Mesodermal cell (in vitro differentiated cells): Measurements from ENCODE around the gene SPAST.
"Not testable (repeated sequence)": the region's sequence is repeated elsewhere in the genome, so short reads cannot be mapped to it uniquely, and the experiment has no call there.

ENCODE experiments used
- H3K27ac ChIP-seq: 2 replicates; pipeline ENCODE4 v1.7.0; 2013; ENCODE audit warnings: mild to moderate bottlenecking, low read depth, low read length, moderate library complexity; ENCODE audit not compliant: severe bottlenecking
- H3K36me3 ChIP-seq: 2 replicates; pipeline ENCODE4 v1.7.1; 2013; ENCODE audit warnings: mild to moderate bottlenecking, low read length, moderate library complexity; ENCODE audit not compliant: control insufficient read depth, insufficient read depth
- H3K4me1 ChIP-seq: one replicate; pipeline ENCODE4 v1.7.1; 2013; ENCODE audit warnings: mild to moderate bottlenecking, low read length; ENCODE audit not compliant: insufficient read depth, control insufficient read depth, poor library complexity, severe bottlenecking
- H3K4me3 ChIP-seq: 2 replicates; pipeline ENCODE4 v1.7.0; 2013; ENCODE audit warnings: low read length, control low read depth, mild to moderate bottlenecking; ENCODE audit not compliant: insufficient read depth, poor library complexity, severe bottlenecking; ENCODE audit errors: extremely low read depth
- H3K9me3 ChIP-seq: 2 replicates; pipeline ENCODE4 v1.7.1; 2013; ENCODE audit warnings: mild to moderate bottlenecking, low read length, moderate library complexity; ENCODE audit not compliant: control insufficient read depth
- WGBS, 2 experiments: methylation state at CpG; one replicate each; pipeline ENCODE4 v1.1.5; 2013; ENCODE audit warnings: missing lambda C conversion rate in 2 of 2; ENCODE audit not compliant: insufficient coverage in 2 of 2; 5-methylcytosine and 5-hydroxymethylcytosine counted together

The SPAST gene

DNA sequence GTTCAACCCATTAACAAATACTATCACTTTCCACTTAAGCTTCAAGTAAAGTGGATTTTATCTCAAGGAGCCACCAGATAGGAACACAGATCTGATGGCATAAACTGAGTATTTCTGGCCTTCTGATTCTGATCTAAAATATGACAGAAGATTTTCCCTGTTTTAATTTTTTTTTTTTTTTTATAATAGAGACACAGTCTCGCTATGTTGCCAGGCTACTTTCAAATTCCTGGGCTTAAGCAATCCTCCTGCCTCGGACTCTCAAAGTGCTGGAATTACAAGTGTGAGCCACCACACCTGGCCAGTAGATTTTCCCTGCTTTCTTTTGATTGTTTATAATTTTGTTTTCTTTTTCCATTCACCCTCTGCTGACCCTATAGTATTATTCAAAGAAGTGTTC lies 65.7 kb downstream of the SPAST start:
- Histone ChIP-seq H3K4me3 (no peak overlapping the region), H3K4me1 (no peaks in the 10 kb centered on the region), H3K36me3 (peaks cover 13% of the 10 kb centered on the region), H3K9me3 (no peaks in the 10 kb centered on the region), H3K27ac (no peak overlapping the region)
- WGBS, 2 experiments: 93 to 100% methylated on average over 2 of the region's 2 CpGs

DNA sequence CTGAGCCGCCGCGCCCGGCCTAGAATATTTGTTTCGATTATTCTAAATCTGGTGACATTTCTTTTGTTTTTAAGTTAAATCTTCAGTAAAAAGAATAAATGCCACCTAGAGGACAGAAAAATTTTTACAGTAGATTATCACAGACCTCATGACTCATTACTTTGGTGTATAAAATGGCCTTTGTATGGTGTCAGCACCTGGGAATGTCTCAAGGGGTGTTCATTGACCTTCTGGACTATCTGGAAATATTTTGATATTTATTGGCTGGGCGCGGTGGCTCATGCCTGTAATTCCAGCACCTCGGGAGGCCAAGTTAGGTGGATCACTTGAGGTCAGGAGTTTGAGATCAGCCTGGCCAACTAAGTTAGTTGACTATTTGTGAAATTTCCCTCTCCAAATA lies 72.1 kb downstream of the SPAST start:
- peak overlapping the region; percentile 49 for H3K27ac ChIP-seq
- WGBS, 2 experiments: 86 to 100% methylated on average over 2 to 3 of the region's 8 CpGs

DNA sequence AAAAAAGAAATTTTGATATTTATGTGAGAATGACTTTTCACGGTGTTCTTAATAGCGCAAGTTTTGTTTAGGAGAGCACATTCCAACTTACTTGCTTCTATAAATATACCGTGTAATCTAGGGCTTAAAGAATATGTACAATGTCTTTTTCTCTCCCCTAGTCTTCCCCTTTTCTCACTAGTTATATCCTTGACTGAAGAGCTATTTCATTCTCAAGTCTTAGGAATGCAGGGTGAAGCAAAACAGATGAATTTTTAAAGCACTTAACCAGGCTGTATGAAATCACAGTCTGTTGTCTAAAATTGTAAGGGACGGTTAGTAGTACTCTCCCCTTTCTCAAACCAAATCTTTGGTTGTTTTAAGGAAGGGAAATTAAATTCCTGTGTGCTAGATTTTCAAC lies 72.7 kb downstream of the SPAST start:
- peaks cover 11% of the 10 kb centered on the region for H3K36me3 ChIP-seq
- no peaks in the 10 kb centered on the region for H3K9me3 ChIP-seq
- 100% methylated on average over 1 of the region's 4 CpGs; no CpG with 5 or more reads in 1 of the 2 experiments for WGBS, 2 experiments
- peak overlapping the region; percentile 41 for H3K27ac ChIP-seq
- no peaks in the 10 kb centered on the region for H3K4me1 ChIP-seq
- H3K4me3 ChIP-seq: no peak overlapping the region

More for the DNA sequence above, 72.1 kb downstream of the SPAST start:
- Histone ChIP-seq H3K4me3 (no peak overlapping the region), H3K4me1 (no peaks in the 10 kb centered on the region), H3K9me3 (no peaks in the 10 kb centered on the region), H3K36me3 (peaks cover 14% of the 10 kb centered on the region)

DNA sequence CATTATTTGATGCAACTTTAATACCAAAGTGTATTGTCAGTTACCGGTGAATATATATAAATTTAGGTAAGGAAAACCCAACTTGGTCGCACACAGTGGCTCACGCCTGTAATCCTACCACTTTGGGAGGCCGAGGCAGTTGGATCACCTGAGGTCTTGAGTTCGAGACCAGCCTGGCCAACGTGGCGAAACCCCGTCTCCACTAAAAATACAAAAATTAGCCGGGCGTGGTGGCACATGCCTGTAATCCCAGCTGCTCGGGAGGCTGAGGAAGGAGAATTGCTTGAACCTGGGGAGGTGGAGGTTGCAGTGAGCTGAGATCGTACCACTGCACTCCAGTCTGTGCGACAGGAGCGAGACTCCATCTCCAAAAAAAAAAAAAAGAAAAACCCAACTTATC lies 88.2 kb downstream of the SPAST start:
- not testable (repeated sequence) for H3K27ac ChIP-seq, H3K9me3 ChIP-seq, H3K4me1 ChIP-seq, H3K4me3 ChIP-seq
- 95 to 100% methylated on average over 7 to 8 of the region's 14 CpGs for WGBS, 2 experiments
- H3K36me3 ChIP-seq: peaks cover 15% of the 10 kb centered on the region

DNA sequence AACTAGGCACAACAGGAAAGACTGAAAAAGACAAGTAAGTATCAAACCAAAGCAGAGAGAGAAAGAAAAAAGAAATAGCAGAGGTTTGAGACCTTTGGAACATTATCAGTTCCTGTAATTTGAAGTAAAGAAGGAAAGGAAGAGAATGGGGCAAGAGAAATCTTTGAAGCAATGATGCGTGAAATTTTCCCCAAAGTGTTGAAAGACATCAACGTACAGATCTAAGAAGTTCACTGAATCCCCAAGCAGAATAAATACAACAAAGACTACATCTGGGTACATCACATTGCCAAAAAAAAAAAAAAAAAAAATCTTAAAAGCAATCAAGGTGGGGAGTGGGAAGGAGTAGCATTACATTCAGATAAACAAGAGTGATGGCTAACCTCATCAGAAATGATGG lies 96.3 kb downstream of the SPAST start:
- Histone ChIP-seq H3K4me1 (no peaks in the 10 kb centered on the region), H3K27ac (no peak overlapping the region), H3K4me3 (no peak overlapping the region), H3K36me3 (no peaks in the 10 kb centered on the region), H3K9me3 (no peaks in the 10 kb centered on the region)
- 100% methylated on average over 1 of the region's 2 CpGs; no CpG with 5 or more reads in 1 of the 2 experiments for WGBS, 2 experiments

DNA sequence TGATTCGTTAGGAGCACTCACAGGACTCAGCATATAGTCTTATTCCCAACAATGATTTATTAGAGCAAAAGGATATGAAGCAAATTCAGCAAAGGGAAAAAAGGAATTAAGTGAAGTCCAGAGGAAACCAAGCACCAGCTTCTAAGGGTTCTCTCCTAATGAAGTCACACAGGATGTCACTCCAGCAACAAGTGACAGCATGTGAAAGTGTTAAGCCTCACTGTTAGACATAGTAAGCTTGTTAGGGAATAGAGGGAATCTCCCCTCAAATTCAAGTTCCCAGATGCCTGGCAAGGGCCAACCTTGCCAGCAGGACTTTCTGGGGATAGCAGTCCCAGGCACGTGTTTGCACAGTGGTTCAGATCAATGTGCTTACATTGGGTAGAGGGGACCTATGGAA lies 97.9 kb downstream of the SPAST start:
- 91% methylated on average over 1 of the region's 2 CpGs; no CpG with 5 or more reads in 1 of the 2 experiments for WGBS, 2 experiments
- Histone ChIP-seq H3K4me3 (no peak overlapping the region), H3K4me1 (no peaks in the 10 kb centered on the region), H3K36me3 (no peaks in the 10 kb centered on the region), H3K9me3 (no peaks in the 10 kb centered on the region), H3K27ac (no peak overlapping the region)

DNA sequence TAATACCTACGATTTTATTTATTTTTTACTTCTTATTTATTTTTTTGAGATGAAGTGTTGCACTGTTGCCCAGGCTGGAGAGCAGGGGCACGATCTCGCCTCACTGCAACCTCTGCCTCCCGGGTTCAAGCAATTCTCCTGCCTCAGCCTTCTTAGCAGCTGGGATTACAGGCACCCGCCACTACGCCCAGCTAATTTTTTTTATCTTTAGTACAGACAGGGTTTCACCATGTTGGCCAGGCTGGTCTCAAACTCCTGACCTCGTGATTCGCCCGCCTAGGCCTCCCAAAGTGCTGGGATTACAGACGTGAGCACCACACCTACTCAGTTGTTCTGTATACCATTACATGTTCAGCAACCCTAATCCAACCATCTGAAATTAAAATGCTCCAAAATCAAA lies 100.9 kb downstream of the SPAST start:
- H3K9me3 ChIP-seq, H3K36me3 ChIP-seq, H3K27ac ChIP-seq, H3K4me1 ChIP-seq: not testable (repeated sequence)
- H3K4me3 ChIP-seq: peak overlapping the region; percentile 86
- 87 to 90% methylated on average over 6 to 8 of the region's 10 CpGs for WGBS, 2 experiments

DNA sequence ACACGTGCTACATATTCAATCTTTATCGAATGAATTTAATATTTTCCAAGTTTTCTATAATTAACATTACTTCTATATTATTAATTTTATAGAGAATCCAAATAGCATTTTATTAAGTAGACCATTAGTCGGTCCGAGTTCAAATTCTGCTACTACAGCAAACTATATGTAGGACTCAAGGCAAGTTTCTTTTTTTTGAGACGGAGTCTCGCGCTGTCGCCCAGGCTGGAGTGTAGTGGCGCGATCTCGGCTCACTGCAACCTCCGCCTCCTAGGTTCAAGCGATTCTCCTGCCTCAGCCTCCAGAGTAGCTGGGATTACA lies 101.6 kb downstream of the SPAST start:
- WGBS, 2 experiments: 2 to 3% methylated on average over 7 to 9 of the region's 13 CpGs
- H3K27ac ChIP-seq: peak overlapping the region; percentile 89
- H3K4me3 ChIP-seq: peak overlapping the region; percentile 86
- not testable (repeated sequence) for H3K4me1 ChIP-seq, H3K36me3 ChIP-seq, H3K9me3 ChIP-seq

DNA sequence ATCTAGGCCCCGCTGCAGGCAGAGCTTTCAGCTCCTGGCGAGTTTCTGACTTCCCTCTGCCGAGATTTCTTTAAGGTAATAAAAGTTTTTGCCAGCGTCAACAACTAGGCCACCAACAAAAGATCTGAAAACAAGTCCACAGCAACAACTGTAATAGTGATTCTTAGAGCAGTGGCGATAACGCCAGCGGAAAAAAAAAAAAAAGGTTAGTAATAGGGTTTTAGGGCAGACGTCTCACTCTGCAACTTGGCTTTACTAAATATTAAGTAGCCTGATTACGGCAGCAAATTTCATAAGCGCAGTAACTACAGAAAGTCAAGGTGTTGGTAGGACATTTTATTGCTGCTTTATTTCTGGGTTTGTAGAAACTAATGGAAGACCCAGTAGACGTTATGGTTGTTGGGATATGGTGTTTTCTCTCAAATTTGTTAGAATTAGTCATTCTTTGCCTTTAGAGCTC lies 102.8 kb downstream of the SPAST start:
- Histone ChIP-seq H3K4me1 (no peaks in the 10 kb centered on the region), H3K4me3 (peak overlapping the region; percentile 86), H3K36me3 (peaks cover 7% of the 10 kb centered on the region), H3K27ac (peak overlapping the region; percentile 89), H3K9me3 (no peaks in the 10 kb centered on the region)
- WGBS, 2 experiments: 0 to 13% methylated on average over 2 to 6 of the region's 11 CpGs

DNA sequence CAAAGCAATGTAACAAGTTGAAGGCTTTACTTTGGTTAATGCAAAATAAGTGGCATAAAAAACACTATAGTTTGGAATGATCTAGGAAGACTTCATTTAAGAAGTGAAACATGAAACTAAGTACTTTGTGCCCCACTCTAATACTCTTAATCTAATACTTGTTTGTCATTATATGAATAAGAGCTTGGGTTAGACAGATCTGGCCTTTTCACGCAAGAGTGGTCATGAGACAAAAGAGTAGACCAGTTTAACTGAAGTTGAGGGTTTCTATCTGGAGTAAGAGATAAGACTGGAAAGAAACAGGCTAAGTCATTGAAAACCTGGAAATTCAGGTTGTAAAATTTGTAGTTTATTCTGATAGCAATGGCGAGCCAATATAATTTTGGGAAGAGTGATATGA lies 105.2 kb downstream of the SPAST start:
- peaks cover 23% of the 10 kb centered on the region for H3K36me3 ChIP-seq
- 100% methylated on average over 2 of the region's 2 CpGs for WGBS, 2 experiments
- H3K4me3 ChIP-seq: no peak overlapping the region
- H3K27ac ChIP-seq: no peak overlapping the region
- H3K4me1 ChIP-seq: no peaks in the 10 kb centered on the region
- no peaks in the 10 kb centered on the region for H3K9me3 ChIP-seq

DNA sequence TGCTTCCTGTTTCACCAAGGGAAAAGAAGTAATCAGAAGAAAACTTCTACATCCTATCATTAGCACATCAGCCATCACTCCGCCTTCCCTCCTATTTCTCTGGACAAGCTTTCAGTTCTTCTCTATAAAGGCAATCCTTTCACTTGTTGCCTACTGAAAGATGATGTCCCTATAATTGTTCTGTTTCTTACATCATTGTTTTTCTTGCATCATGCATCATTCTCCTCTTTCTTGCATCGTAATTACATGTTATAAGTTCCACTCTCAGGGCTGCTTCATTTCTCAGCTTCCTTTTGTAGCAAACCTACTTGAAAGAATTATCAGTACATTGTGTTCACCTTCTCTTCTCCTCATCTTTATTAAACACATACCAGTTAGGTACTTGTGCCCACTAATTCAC lies 109.5 kb downstream of the SPAST start:
- Histone ChIP-seq H3K4me3 (no peak overlapping the region), H3K9me3 (no peaks in the 10 kb centered on the region), H3K4me1 (no peaks in the 10 kb centered on the region), H3K27ac (no peak overlapping the region), H3K36me3 (peaks cover 39% of the 10 kb centered on the region)
- 90 to 100% methylated on average over 1 of the region's 2 CpGs for WGBS, 2 experiments
